H1 (cell line): Measurements from ENCODE around the gene SYMPK. TPM values are rescaled to one million over a fixed set of nuclear protein-coding genes. Genes with fewer than 3 reads are reported as not detected.
A peak's percentile ranks its signal among the peaks of the same experiment; 100 is the strongest.

Experiments
- CTCF ChIA-PET: fragments of 300-600 bp; sonication (Branson Sonifier 250); formaldehyde crosslinking; loops from one replicate; lab custom pipeline; 2021; ENCODE audit not compliant: partially characterized antibody; lab: Charles Lee
- POLR2A ChIA-PET: fragments of 300-600 bp; sonication (Branson Sonifier 250); formaldehyde crosslinking; loops from one replicate; lab custom pipeline; 2021; ENCODE audit warnings: inconsistent platforms; ENCODE audit not compliant: partially characterized antibody; lab: Charles Lee
- DNase-seq, 2 experiments: peaks; one replicate each; pipeline versions ENCODE4 v3.0.0 to v3.0.0-alpha.2; 2010 to 2022; ENCODE audit warnings: low spot score in 2 of 2, low read depth in 1 of 2, mixed read lengths in 1 of 2
- FAIRE-seq: peaks from 2 replicates; lab custom pipeline; 2011; peaks lifted over from hg19 to GRCh38; lab: Jason Lieb, UNC
- H2AFZ ChIP-seq: 2 replicates; pipeline ENCODE4 v1.8.1; 2012; ENCODE audit warnings: low read length, inconsistent platforms
- H2AK5ac ChIP-seq: 2 replicates; pipeline ENCODE4 v1.6.1; 2013; ENCODE audit warnings: low read depth, low read length
- H2BK120ac ChIP-seq: replicated peaks from 2 replicates; pipeline ENCODE3; 2013; ENCODE audit warnings: low read depth, low read length, inconsistent platforms
- H2BK12ac ChIP-seq: 2 replicates; pipeline ENCODE4 v1.6.1; 2013; ENCODE audit warnings: low read depth, low read length
- H2BK15ac ChIP-seq: 2 replicates; pipeline ENCODE4 v1.6.1; 2013; ENCODE audit warnings: low read length
- H2BK20ac ChIP-seq: 2 replicates; pipeline ENCODE4 v1.6.1; 2013; ENCODE audit warnings: low read length
- H2BK5ac ChIP-seq: 2 replicates; pipeline ENCODE4 v1.6.1; 2013; ENCODE audit warnings: low read depth, low read length
- H3K14ac ChIP-seq: 2 replicates; pipeline ENCODE4 v1.6.1; 2013; ENCODE audit warnings: inconsistent platforms; ENCODE audit not compliant: insufficient read length
- H3K18ac ChIP-seq: 2 replicates; pipeline ENCODE4 v1.6.1; 2013; ENCODE audit warnings: low read length; ENCODE audit errors: extremely low read depth
- H3K23ac ChIP-seq: 2 replicates; pipeline ENCODE4 v1.6.1; 2013; ENCODE audit warnings: inconsistent platforms; ENCODE audit not compliant: insufficient read length
- H3K23me2 ChIP-seq: 2 replicates; pipeline ENCODE4 v1.6.1; 2013; ENCODE audit warnings: low read depth, low read length
- H3K27ac ChIP-seq: 2 replicates; pipeline ENCODE4 v1.6.1; 2011; ENCODE audit warnings: low read depth, low read length, inconsistent platforms
- H3K27me3 ChIP-seq, 4 experiments: replicated peaks in 1 of 4; 1 replicate in 1 of 4; 2 replicates in 3 of 4; pipeline versions ENCODE4 v1.6.1 to v1.8.1; 2011 to 2013; ENCODE audit warnings: low read length in 3 of 4, mild to moderate bottlenecking in 3 of 4, inconsistent platforms in 2 of 4, mixed read lengths in 2 of 4, moderate library complexity in 1 of 4; ENCODE audit not compliant: control insufficient read depth in 3 of 4, insufficient read depth in 3 of 4; ENCODE audit errors: extremely low read depth in 1 of 4
- H3K36me3 ChIP-seq, 4 experiments: 2 replicates each; pipeline versions ENCODE4 v1.6.1 to v1.8.1; 2011 to 2013; ENCODE audit warnings: mild to moderate bottlenecking in 4 of 4, low read length in 3 of 4, moderate library complexity in 2 of 4, control low read depth in 1 of 4, inconsistent platforms in 1 of 4; ENCODE audit not compliant: insufficient read depth in 4 of 4, control insufficient read depth in 2 of 4
- H3K4ac ChIP-seq: replicated peaks from 2 replicates; pipeline ENCODE3; 2013; ENCODE audit warnings: low read length, low read depth, mixed read lengths, inconsistent platforms; ENCODE audit not compliant: insufficient read length
- H3K4me1 ChIP-seq, 4 experiments: replicated peaks in 1 of 4; 1 replicate in 1 of 4; 2 replicates in 3 of 4; pipeline versions ENCODE4 v1.6.1 to v1.8.1; 2011 to 2013; ENCODE audit warnings: low read length in 3 of 4, inconsistent platforms in 2 of 4, mixed read lengths in 1 of 4; ENCODE audit not compliant: insufficient read depth in 4 of 4, control insufficient read depth in 3 of 4
- H3K4me2 ChIP-seq, 2 experiments: 2 replicates each; pipeline versions ENCODE4 v1.6.1 to v1.8.1; 2011 to 2013; ENCODE audit warnings: low read depth in 2 of 2, low read length in 2 of 2, control low read depth in 1 of 2, inconsistent platforms in 1 of 2, mild to moderate bottlenecking in 1 of 2; ENCODE audit not compliant: insufficient read depth in 1 of 2
- H3K4me3 ChIP-seq, 4 experiments: fragments of 200-600, 300-600 bp in 1 of 4; sonication (generic), shearing (Covaris generic), sonication (Bioruptor Twin) in 1 of 4; 2 replicates each; pipeline versions ENCODE4 v1.5.1 to v1.8.1; 2011 to 2016; ENCODE audit warnings: low read length in 4 of 4, low read depth in 3 of 4, control low read depth in 2 of 4, inconsistent platforms in 2 of 4, mild to moderate bottlenecking in 2 of 4, mixed read lengths in 1 of 4, moderate library complexity in 1 of 4; ENCODE audit not compliant: insufficient read depth in 2 of 4; ENCODE audit errors: extremely low read depth in 1 of 4
- H3K56ac ChIP-seq: replicated peaks from 2 replicates; pipeline ENCODE3; 2013; ENCODE audit warnings: low read depth, mild to moderate bottlenecking, mixed read lengths, low read length, inconsistent platforms; ENCODE audit not compliant: insufficient read length
- H3K79me1 ChIP-seq: 2 replicates; pipeline ENCODE4 v1.6.1; 2013; ENCODE audit warnings: low read depth, low read length, control low read depth
- H3K79me2 ChIP-seq, 2 experiments: 2 replicates each; pipeline versions ENCODE4 v1.6.1 to v1.8.1; 2012 to 2013; ENCODE audit warnings: low read length in 2 of 2, mild to moderate bottlenecking in 2 of 2, inconsistent platforms in 1 of 2; ENCODE audit not compliant: insufficient read depth in 2 of 2, control insufficient read depth in 1 of 2
- H3K9ac ChIP-seq, 4 experiments: replicated peaks in 1 of 4; 1 replicate in 1 of 4; 2 replicates in 3 of 4; pipeline versions ENCODE4 v1.6.1 to v1.8.1; 2011 to 2013; ENCODE audit warnings: low read depth in 3 of 4, low read length in 3 of 4, control low read depth in 2 of 4, mild to moderate bottlenecking in 2 of 4, moderate library complexity in 2 of 4, inconsistent platforms in 1 of 4; ENCODE audit errors: extremely low read depth in 1 of 4
- H3K9me3 ChIP-seq, 2 experiments: 2 replicates each; pipeline versions ENCODE4 v1.6.1 to v1.8.1; 2012 to 2013; ENCODE audit warnings: mild to moderate bottlenecking in 2 of 2, moderate library complexity in 2 of 2, control low read depth in 1 of 2, inconsistent platforms in 1 of 2, low read depth in 1 of 2, low read length in 1 of 2, mixed read lengths in 1 of 2; ENCODE audit not compliant: insufficient read depth in 2 of 2
- H4K20me1 ChIP-seq, 2 experiments: replicated peaks in 1 of 2; 2 replicates each; pipeline versions ENCODE3 to v1.8.1; 2011 to 2013; ENCODE audit warnings: inconsistent platforms in 2 of 2, low read length in 2 of 2, mild to moderate bottlenecking in 1 of 2; ENCODE audit not compliant: insufficient read depth in 2 of 2, control insufficient read depth in 1 of 2
- H4K5ac ChIP-seq: 2 replicates; pipeline ENCODE4 v1.6.1; 2013; ENCODE audit warnings: low read length, low read depth, mixed read lengths, inconsistent platforms; ENCODE audit not compliant: insufficient read length
- H4K8ac ChIP-seq: 2 replicates; pipeline ENCODE4 v1.8.0; 2013; ENCODE audit warnings: mild to moderate bottlenecking, moderate library complexity, low read length, inconsistent platforms; ENCODE audit not compliant: insufficient read depth; ENCODE audit errors: extremely low read depth
- H4K91ac ChIP-seq: replicated peaks from 2 replicates; pipeline ENCODE3; 2013; ENCODE audit warnings: low read length, mixed read lengths, inconsistent platforms; ENCODE audit not compliant: insufficient read length
- CTCF ChIP-seq, 3 experiments: IDR thresholded peaks; 1 replicate in 2 of 3; 2 replicates in 1 of 3; pipeline versions ENCODE4 v1.5.1 to v1.6.1; 2011; ENCODE audit warnings: low read length in 3 of 3, mild to moderate bottlenecking in 3 of 3, inconsistent platforms in 2 of 3, low read depth in 1 of 3, moderate library complexity in 1 of 3; ENCODE audit not compliant: insufficient read depth in 1 of 3; ENCODE audit errors: control extremely low read depth in 1 of 3
- MAFK ChIP-seq: IDR thresholded peaks from 2 replicates; pipeline ENCODE4 v1.6.1; 2012; ENCODE audit warnings: low read depth, mild to moderate bottlenecking, improper control_type of control experiment, low read length
- POLR2A ChIP-seq, 2 experiments: IDR thresholded peaks; 1 replicate in 1 of 2; 2 replicates in 1 of 2; pipeline ENCODE4 v1.6.1; 2011; ENCODE audit warnings: low read depth in 2 of 2, low read length in 2 of 2, mild to moderate bottlenecking in 2 of 2; ENCODE audit errors: control extremely low read depth in 1 of 2
- POLR2AphosphoS5 ChIP-seq: IDR thresholded peaks from 2 replicates; pipeline ENCODE4 v1.6.1; 2011; ENCODE audit warnings: low read depth, low read length
- WGBS, 2 experiments: shearing (Covaris generic) in 1 of 2; methylation state at CpG; one replicate each; pipeline versions ENCODE4 v1.1.6 to v1.1.7; 2013 to 2015; ENCODE audit warnings: low lambda C conversion rate in 2 of 2, mixed read lengths in 2 of 2, inconsistent platforms in 1 of 2, low coverage in 1 of 2, missing lambda C conversion rate in 1 of 2; ENCODE audit not compliant: insufficient replicate concordance in 2 of 2, insufficient coverage in 1 of 2, insufficient read length in 1 of 2; ENCODE audit errors: extremely low coverage in 1 of 2, missing lambda C conversion rate in 1 of 2; 5-methylcytosine and 5-hydroxymethylcytosine counted together
- polyA plus RNA-seq, 7 experiments: library from polyadenylated mRNA; depleted of rRNA in 3 of 7; stranded (reverse) in 5 of 7; unstranded in 2 of 7; fragments of >200 nt in 5 of 7; fragments of 200-250 nt in 2 of 7; gene quantifications; 1 replicate in 5 of 7; 2 replicates in 1 of 7; 4 replicates in 1 of 7; pipeline versions ENCODE4 v1.2.1 to v1.2.3, GENCODE V29; 2011 to 2013; ENCODE audit warnings: missing spikeins in 2 of 7, mixed read lengths in 2 of 7
- total RNA-seq: library from RNA; stranded (reverse); fragmentation: NEBNext Ultra II Directional; extraction: Animal tissue kit (Norgen Biotek cat#: 25700); gene quantifications from 2 replicates; pipeline ENCODE4 v1.2.1, GENCODE V29; 2021

Gene SYMPK
- total and polyA plus RNA-seq, 2 of the 8 experiments (the other 6 are each of a cell fraction or from before 2014, with no cell fraction given) = 93.6 to 99.5 TPM

- Histone ChIP-seq H2AK5ac (no peak overlapping the region), H4K5ac (no peak overlapping the region), H3K56ac (no peak overlapping the region), H3K9ac (no peak overlapping the region), H2AFZ (no peak overlapping the region), H4K20me1 (peaks cover 5 to 19% of the 10 kb centered on the region in 2 experiments), H2BK120ac (no peak overlapping the region), H2BK5ac (no peak overlapping the region; the same call in 1 of the 2 replicates), H3K79me2 (no peaks in the 10 kb centered on the region), H3K18ac (no peak overlapping the region), H4K8ac (no peak overlapping the region), H2BK20ac (no peak overlapping the region), H3K4ac (no peak overlapping the region), H2BK15ac (no peak overlapping the region), H3K4me3 (no peak overlapping the region), H3K23me2 (0 out of 2 replicates have a peak, but pooled peaks cover 1% of the 10 kb centered on the region), H3K27ac (no peak overlapping the region), H3K4me2 (no peak overlapping the region), H3K14ac (no peak overlapping the region), H4K91ac (no peak overlapping the region), H3K9me3 (no peaks in the 10 kb centered on the region), H2BK12ac (no peak overlapping the region), H3K79me1 (no peaks in the 10 kb centered on the region), H3K23ac (no peak overlapping the region), H3K27me3 (no peaks in the 10 kb centered on the region), H3K36me3 (peaks cover 53 to 76% (median 74%) of the 10 kb centered on the region in 4 experiments), H3K4me1 (no peaks in the 10 kb centered on the region)
- POLR2A ChIA-PET = interaction anchor here (1.0 to 3.6 kb wide), 10 partner anchors 9 to 58 kb away, joined by 3 to 22 read pairs (median 3); partner anchors contain the start of gene SIX5
- peak in 1 of 3 experiments; percentile 2; a peak in 1 of 4 replicates for TF ChIP-seq CTCF (IDR thresholded peaks at IDR 0.05; ENCODE audit: control extremely low read depth in 1 of 3, insufficient read depth in 1 of 3, low read depth in 1 of 3, low read length in 3 of 3)
- TF ChIP-seq MAFK = no peak
- TF ChIP-seq POLR2AphosphoS5 = peak; percentile 24; the same call in 1 of the 2 replicates
- TF ChIP-seq POLR2A (IDR thresholded peaks at IDR 0.05; ENCODE audit: control extremely low read depth in 1 of 2, low read depth in 2 of 2, low read length in 2 of 2) = no peak
- CTCF ChIA-PET = interaction anchor here (0.6 to 5.3 kb wide), 9 partner anchors 10 to 1593 kb away, joined by 3 to 42 read pairs (median 4); no protein-coding TSS in a partner anchor
- FAIRE-seq = no peak
- no peak for DNase-seq
- WGBS, 2 experiments = 93% methylated on average over 16 of the region's 16 CpGs; no CpG with 5 or more reads in 1 of the 2 experiments
Observed at GRCh38 chr19:45827459-45828093, 35.4 kb downstream of the SYMPK start.
